Liver (tissue), 9 donors: ENCODE data around the gene NAXD. TPM values are rescaled to one million over a fixed set of nuclear protein-coding genes. Genes with fewer than 3 reads are reported as not detected.

Experiments
- DNase-seq: peaks from one replicate; pipeline ENCODE4 v3.0.0-alpha.2; 2017; ENCODE audit warnings: low spot score
- H3K27ac ChIP-seq, 2 donors: one replicate each; pipeline ENCODE4 v1.7.0; 2013; ENCODE audit warnings: inconsistent platforms in 2 of 2, low read length in 2 of 2, control low read depth in 1 of 2, low read depth in 1 of 2, mild to moderate bottlenecking in 1 of 2
- H3K27me3 ChIP-seq, 4 donors: one replicate each; pipeline versions ENCODE4 v1.6.1 to v1.7.0; 2013; ENCODE audit warnings: low read length in 3 of 4, inconsistent platforms in 1 of 4, mild to moderate bottlenecking in 1 of 4, moderate library complexity in 1 of 4; ENCODE audit not compliant: control insufficient read depth in 4 of 4, insufficient read depth in 4 of 4
- H3K36me3 ChIP-seq, 4 donors: one replicate each; pipeline versions ENCODE4 v1.6.1 to v1.7.0; 2013; ENCODE audit warnings: low read length in 3 of 4, mild to moderate bottlenecking in 3 of 4, low read depth in 1 of 4, moderate library complexity in 1 of 4; ENCODE audit not compliant: control insufficient read depth in 4 of 4, insufficient read depth in 3 of 4
- H3K4me1 ChIP-seq, 4 donors: one replicate each; pipeline versions ENCODE4 v1.6.1 to v1.7.0; 2013; ENCODE audit warnings: low read length in 3 of 4, mild to moderate bottlenecking in 3 of 4, moderate library complexity in 1 of 4; ENCODE audit not compliant: control insufficient read depth in 4 of 4, insufficient read depth in 4 of 4
- H3K4me3 ChIP-seq, 3 donors: one replicate each; pipeline versions ENCODE4 v1.6.1 to v1.7.0; 2013; ENCODE audit warnings: low read length in 3 of 3, control low read depth in 1 of 3, low read depth in 1 of 3, mild to moderate bottlenecking in 1 of 3
- H3K9ac ChIP-seq, 2 donors: one replicate each; pipeline ENCODE4 v1.7.0; 2013; ENCODE audit warnings: low read length in 2 of 2, mild to moderate bottlenecking in 2 of 2, moderate library complexity in 2 of 2, control low read depth in 1 of 2, low read depth in 1 of 2
- H3K9me3 ChIP-seq, 4 donors: one replicate each; pipeline versions ENCODE4 v1.6.1 to v1.7.0; 2013; ENCODE audit warnings: low read length in 3 of 4; ENCODE audit not compliant: control insufficient read depth in 4 of 4
- ATF3 ChIP-seq: IDR thresholded peaks from 2 replicates; pipeline ENCODE4 v1.6.1; 2016; ENCODE audit warnings: antibody characterized with exemption
- CTCF ChIP-seq: fragments of 150-350 bp; IDR thresholded peaks from 2 replicates; pipeline ENCODE4 v1.5.1; 2017; ENCODE audit warnings: improper control_type of control experiment, low read depth, low read length; ENCODE audit not compliant: missing input control
- EGR1 ChIP-seq, 2 donors: IDR thresholded peaks; 2 replicates each; pipeline ENCODE4 v1.6.1; 2016 to 2018; ENCODE audit warnings: antibody characterized with exemption in 2 of 2, low read depth in 2 of 2
- FOXA1 ChIP-seq: IDR thresholded peaks from 2 replicates; pipeline ENCODE4 v1.6.1; 2016; ENCODE audit warnings: antibody characterized with exemption
- FOXA2 ChIP-seq: IDR thresholded peaks from 2 replicates; pipeline ENCODE4 v1.6.1; 2016; ENCODE audit warnings: antibody characterized with exemption
- GABPA ChIP-seq, 2 donors: IDR thresholded peaks in 1 of 2; conservative IDR thresholded peaks in 1 of 2; 2 replicates each; pipeline ENCODE4 v1.6.1; 2016; ENCODE audit warnings: antibody characterized with exemption in 2 of 2, mild to moderate bottlenecking in 1 of 2, moderate library complexity in 1 of 2
- HNF4A ChIP-seq, 2 donors: conservative IDR thresholded peaks; 2 replicates each; pipeline ENCODE4 v1.6.1; 2016; ENCODE audit warnings: antibody characterized with exemption in 2 of 2, mild to moderate bottlenecking in 2 of 2
- HNF4G ChIP-seq: IDR thresholded peaks from 2 replicates; pipeline ENCODE4 v1.6.1; 2016; ENCODE audit warnings: antibody characterized with exemption
- JUND ChIP-seq, 2 donors: IDR thresholded peaks; 2 replicates each; pipeline ENCODE4 v1.6.1; 2016; ENCODE audit warnings: antibody characterized with exemption in 2 of 2
- MAX ChIP-seq: IDR thresholded peaks from 2 replicates; pipeline ENCODE4 v1.6.1; 2016; ENCODE audit warnings: antibody characterized with exemption
- NR2F2 ChIP-seq: IDR thresholded peaks from 2 replicates; pipeline ENCODE4 v1.6.1; 2016; ENCODE audit warnings: antibody characterized with exemption
- RAD21 ChIP-seq, 2 donors: IDR thresholded peaks; 2 replicates each; pipeline ENCODE4 v1.6.1; 2016; ENCODE audit warnings: antibody characterized with exemption in 2 of 2, mild to moderate bottlenecking in 2 of 2
- REST ChIP-seq: IDR thresholded peaks from 2 replicates; pipeline ENCODE4 v1.6.1; 2016; ENCODE audit warnings: antibody characterized with exemption, mild to moderate bottlenecking
- RXRA ChIP-seq, 2 donors: IDR thresholded peaks; 2 replicates each; pipeline ENCODE4 v1.6.1; 2017 to 2018; ENCODE audit warnings: antibody characterized with exemption in 2 of 2, mild to moderate bottlenecking in 1 of 2
- SP1 ChIP-seq: IDR thresholded peaks from 2 replicates; pipeline ENCODE4 v1.6.1; 2018; ENCODE audit warnings: antibody characterized with exemption, mild to moderate bottlenecking
- TAF1 ChIP-seq: conservative IDR thresholded peaks from 2 replicates; pipeline ENCODE4 v1.6.1; 2016; ENCODE audit warnings: antibody characterized with exemption, mild to moderate bottlenecking
- YY1 ChIP-seq: IDR thresholded peaks from 2 replicates; pipeline ENCODE4 v1.6.1; 2016; ENCODE audit warnings: antibody characterized with exemption, mild to moderate bottlenecking
- ZBTB33 ChIP-seq: IDR thresholded peaks from 2 replicates; pipeline ENCODE4 v1.6.1; 2016; ENCODE audit warnings: antibody characterized with exemption
- WGBS: extraction: QIAGEN DNeasy Blood & Tissue Kit; methylation state at CpG from one replicate; pipeline ENCODE4 v1.1.7; 2013; 5-methylcytosine and 5-hydroxymethylcytosine counted together
- polyA plus RNA-seq, 2 donors: library from polyadenylated mRNA; stranded (reverse) in 1 of 2; unstranded in 1 of 2; fragments of 200-250 nt in 1 of 2; fragments of >200 nt in 1 of 2; fragmentation: Nextera tagmentation in 1 of 2; extraction: Ambion mirVana in 1 of 2; gene quantifications; one replicate each; pipeline versions ENCODE4 v1.2.1 to v1.2.3, GENCODE V29; 2013 to 2015
- total RNA-seq, 2 donors: library from RNA; depleted of rRNA; stranded (reverse); fragments of >200 nt; gene quantifications; one replicate each; pipeline ENCODE4 v1.2.3, GENCODE V29; 2014
- donor health status: healthy.
- donor health status: healthy.
- donor health status: healthy.
- donor health status: healthy.
- donor health status: healthy.

The NAXD gene
- total and polyA plus RNA-seq, 4 donors, result 19.0 to 40.5 (median 27.6) TPM

GRCh38 chr13:110643768-110644421 lies 28.6 kb downstream of the NAXD start:
- TF ChIP-seq FOXA1 (peak; percentile 71), ZBTB33 (no peak), TAF1 (no peak), ATF3 (peak; percentile 56), GABPA (IDR thresholded peaks at IDR 0.05 in 1 of 2, conservative IDR thresholded peaks at IDR 0.05 in 1 of 2) (no peak), JUND (IDR thresholded peaks at IDR 0.05) (peak; percentile 61 to 70), YY1 (peak; percentile 74), MAX (no peak), SP1 (peak; percentile 69), RAD21 (IDR thresholded peaks at IDR 0.05) (peak; percentile 19 to 21), HNF4G (no peak), HNF4A (conservative IDR thresholded peaks at IDR 0.05) (peak; percentile 65 to 73), NR2F2 (no peak), FOXA2 (peak; percentile 73), REST (peak; percentile 68), RXRA (IDR thresholded peaks at IDR 0.05) (peak; percentile 77 to 90), CTCF (no peak), EGR1 (IDR thresholded peaks at IDR 0.05; ENCODE audit: low read depth in 2 of 2) (peak in 1 of 2 donors; percentile 70)

More at GRCh38 chr13:110643768-110644421, 28.6 kb downstream of the NAXD start:
- DNase-seq, result no peak
- Histone ChIP-seq H3K9me3 (no peaks in the 10 kb centered on the region), H3K27me3 (no peaks in the 10 kb centered on the region), H3K9ac (no peak overlapping the region), H3K36me3 (peaks cover 5 to 13% (median 9%) of the 10 kb centered on the region in 4 donors), H3K4me1 (peaks cover 11 to 53% (median 36%) of the 10 kb centered on the region in 4 donors), H3K27ac (peak overlapping the region; percentile 63 to 64), H3K4me3 (no peak overlapping the region)
- 44% methylated on average over 13 of the region's 13 CpGs for WGBS
